Activated CD4-positive, CD25-positive, alpha-beta regulatory T cell treated with anti-CD3 and anti-CD28 coated beads, Interleukin-2, amount 50 U/mL, for 16 hours (primary cell): ENCODE data around the gene HGD.

Source experiments
- DNase-seq: peaks from one replicate; pipeline ENCODE4 v3.0.0-alpha.2; 2020; ENCODE audit warnings: low read depth, low spot score

The HGD gene

DNA sequence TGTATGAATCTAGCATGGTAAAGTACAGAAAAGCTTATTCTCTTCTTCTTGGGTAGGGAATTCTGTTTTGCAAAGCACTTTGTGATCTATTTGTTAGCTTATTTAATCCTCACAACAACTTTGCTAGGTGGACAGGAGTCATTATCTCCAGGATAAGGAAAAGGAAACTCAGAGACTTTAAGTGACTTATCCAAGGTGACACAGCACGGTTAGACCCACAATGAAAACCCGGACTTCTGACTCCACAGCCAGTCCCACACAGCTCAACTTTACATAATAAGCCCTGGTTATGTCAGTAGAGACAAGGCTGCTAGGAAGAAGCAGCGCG, 86.3 kb downstream of the HGD start:
- DNase-seq = no peak

DNA sequence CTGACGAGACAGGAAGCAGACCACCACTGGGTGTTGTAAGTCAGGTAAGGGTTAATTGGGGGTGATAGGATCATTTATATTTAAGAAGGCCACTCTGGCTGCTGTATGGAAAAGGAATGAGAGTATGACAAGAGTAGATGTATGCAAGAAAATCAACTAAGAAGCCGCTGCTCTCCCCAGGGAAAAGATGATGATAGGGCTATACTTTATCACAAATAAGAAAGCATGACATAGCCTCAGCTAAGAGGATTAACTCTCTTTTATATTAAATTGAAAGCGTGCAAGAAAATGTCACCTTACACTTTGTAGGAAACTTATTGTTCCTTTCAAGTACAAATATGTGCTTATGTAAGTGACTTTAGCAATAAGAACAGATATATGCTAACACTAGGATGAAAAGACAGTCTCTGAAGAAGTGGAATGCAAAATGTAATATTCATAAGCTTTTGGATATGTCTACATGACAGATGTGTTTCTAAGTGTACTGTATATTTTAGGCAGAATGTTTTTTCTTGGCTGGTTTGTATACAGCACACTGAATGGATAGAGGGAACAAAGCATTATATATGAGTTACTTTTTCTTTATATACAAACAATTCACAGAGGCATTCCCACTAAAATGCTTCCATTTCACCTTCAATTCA, 94.6 kb downstream of the HGD start:
- no peak for DNase-seq
